ENCODE results near the gene CEP250.
A peak's percentile ranks its signal among the peaks of the same experiment; 100 is the strongest.

DNA sequence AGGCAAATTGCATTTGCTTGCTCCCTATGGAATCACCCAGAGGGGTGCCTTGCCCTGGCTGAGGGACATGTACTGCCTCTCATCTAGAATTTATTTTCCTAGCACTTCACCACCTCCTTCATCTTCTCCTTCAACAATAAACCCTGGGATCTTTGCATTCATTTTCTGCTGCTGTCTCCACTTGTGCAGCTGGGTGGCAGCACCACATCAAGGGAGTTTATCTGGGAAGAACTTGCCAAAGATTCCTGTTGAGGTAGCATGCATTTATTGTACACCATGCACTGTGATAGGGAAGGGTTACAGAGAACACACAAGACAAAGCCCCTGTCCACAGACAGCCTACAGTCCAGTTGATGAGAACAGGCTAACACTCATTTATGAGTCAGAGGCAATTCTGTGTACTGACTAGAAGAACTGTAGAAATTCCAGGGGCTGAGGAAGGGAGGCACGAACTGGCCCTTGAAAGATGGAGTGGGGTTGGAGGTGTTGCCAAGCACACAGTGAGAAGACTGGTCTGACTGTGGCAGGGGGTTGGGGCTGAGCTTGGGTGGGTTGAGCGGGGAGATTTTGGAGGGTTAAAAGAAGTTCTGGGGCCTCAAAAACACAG, 56.5 kb downstream of the CEP250 start:
- no peak for TF ChIP-seq EZH2 (IDR thresholded peaks at IDR 0.05; ENCODE audit: low read length, unreplicated experiment)
- TF ChIP-seq, protein P1, sequence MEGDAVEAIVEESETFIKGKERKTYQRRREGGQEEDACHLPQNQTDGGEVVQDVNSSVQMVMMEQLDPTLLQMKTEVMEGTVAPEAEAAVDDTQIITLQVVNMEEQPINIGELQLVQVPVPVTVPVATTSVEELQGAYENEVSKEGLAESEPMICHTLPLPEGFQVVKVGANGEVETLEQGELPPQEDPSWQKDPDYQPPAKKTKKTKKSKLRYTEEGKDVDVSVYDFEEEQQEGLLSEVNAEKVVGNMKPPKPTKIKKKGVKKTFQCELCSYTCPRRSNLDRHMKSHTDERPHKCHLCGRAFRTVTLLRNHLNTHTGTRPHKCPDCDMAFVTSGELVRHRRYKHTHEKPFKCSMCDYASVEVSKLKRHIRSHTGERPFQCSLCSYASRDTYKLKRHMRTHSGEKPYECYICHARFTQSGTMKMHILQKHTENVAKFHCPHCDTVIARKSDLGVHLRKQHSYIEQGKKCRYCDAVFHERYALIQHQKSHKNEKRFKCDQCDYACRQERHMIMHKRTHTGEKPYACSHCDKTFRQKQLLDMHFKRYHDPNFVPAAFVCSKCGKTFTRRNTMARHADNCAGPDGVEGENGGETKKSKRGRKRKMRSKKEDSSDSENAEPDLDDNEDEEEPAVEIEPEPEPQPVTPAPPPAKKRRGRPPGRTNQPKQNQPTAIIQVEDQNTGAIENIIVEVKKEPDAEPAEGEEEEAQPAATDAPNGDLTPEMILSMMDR (conservative IDR thresholded peaks at IDR 0.05; ENCODE audit: low read depth, low read length): peak; percentile 92
- no peak for TF ChIP-seq EZH2phosphoT487 (IDR thresholded peaks at IDR 0.05; ENCODE audit: borderline replicate concordance, low read length)
